HCT116 (cell line): ENCODE data around the gene FAM209B. TPM values are rescaled to one million over a fixed set of nuclear protein-coding genes. Genes with fewer than 3 reads are reported as not detected.

Source experiments
- ATAC-seq: fragments of 200-7000 bp; cut with Tn5 transposase; 2 replicates; pipeline ENCODE4 v1.9.1; 2020; ENCODE audit warnings: mild to moderate bottlenecking, moderate library complexity
- BruUV-seq: library from RNA; stranded (reverse); fragments of 400-500 nt; replicated peaks from 2 replicates; lab custom pipeline; 2021; lab: Mats Ljungman, UMichigan
- CTCF ChIA-PET: fragments of 300-600 bp; sonication (Branson Sonifier 250); formaldehyde crosslinking; loops from one replicate; lab custom pipeline; 2021; ENCODE audit warnings: antibody characterized with exemption; lab: Charles Lee
- POLR2A ChIA-PET: fragments of 300-600, 350-600 bp; sonication (Branson Sonifier 250); formaldehyde crosslinking; loops from one replicate; lab custom pipeline; 2021; ENCODE audit warnings: antibody characterized with exemption; lab: Charles Lee
- RAD21 ChIA-PET, 2 experiments: fragments of 300-600 bp; sonication (Branson Sonifier 250); formaldehyde crosslinking; loops; one replicate each; lab custom pipeline; 2023; ENCODE audit warnings: low total read pairs in 2 of 2; ENCODE audit not compliant: uncharacterized antibody in 2 of 2, unreplicated experiment in 2 of 2, low non-redundant PET in 1 of 2; lab: Charles Lee
- DNase-seq: peaks from one replicate; pipeline ENCODE4 v3.0.0-alpha.2; 2010; ENCODE audit warnings: low read depth, low spot score
- H2AFZ ChIP-seq: fragments of 200-600 bp; shearing (Covaris generic), sonication (generic); 2 replicates; pipeline ENCODE4 v1.6.1; 2017; ENCODE audit warnings: low read depth, mixed run types, mixed read lengths, antibody characterized with exemption, low read length; ENCODE audit not compliant: poor library complexity, severe bottlenecking
- H3K27ac ChIP-seq: 2 replicates; pipeline ENCODE4 v1.5.1; 2012; ENCODE audit warnings: low read depth, low read length
- H3K27me3 ChIP-seq: fragments of 200-600 bp; sonication (generic); 2 replicates; pipeline ENCODE4 v1.6.1; 2016; ENCODE audit warnings: mixed run types, low read length, mixed read lengths; ENCODE audit not compliant: insufficient read depth
- H3K36me3 ChIP-seq, 2 experiments: fragments of 200-500 bp in 1 of 2; fragments of 200-600 bp in 1 of 2; sonication (Bioruptor generic) in 1 of 2; sonication (generic) in 1 of 2; 2 replicates each; pipeline versions ENCODE4 v1.5.1 to v1.6.1; 2014 to 2016; ENCODE audit warnings: low read length in 2 of 2, inconsistent platforms in 1 of 2, mixed read lengths in 1 of 2, mixed run types in 1 of 2; ENCODE audit not compliant: insufficient read depth in 2 of 2, control insufficient read depth in 1 of 2
- H3K4me1 ChIP-seq, 2 experiments: fragments of 200-600 bp in 1 of 2; sonication (generic) in 1 of 2; 2 replicates each; pipeline versions ENCODE4 v1.5.1 to v1.6.1; 2012 to 2017; ENCODE audit warnings: low read length in 2 of 2, inconsistent platforms in 1 of 2, mild to moderate bottlenecking in 1 of 2, mixed read lengths in 1 of 2, mixed run types in 1 of 2, moderate library complexity in 1 of 2; ENCODE audit not compliant: insufficient read depth in 2 of 2, control insufficient read depth in 1 of 2
- H3K4me2 ChIP-seq: fragments of 200-600 bp; sonication (generic); 2 replicates; pipeline ENCODE4 v1.6.1; 2017; ENCODE audit warnings: mixed run types, low read length, mixed read lengths
- H3K4me3 ChIP-seq, 2 experiments: fragments of 200-600 bp in 1 of 2; sonication (generic) in 1 of 2; replicated peaks in 1 of 2; 2 replicates each; pipeline ENCODE4 v1.5.1; 2011 to 2016; ENCODE audit warnings: low read length in 2 of 2, control low read depth in 1 of 2, low read depth in 1 of 2, mild to moderate bottlenecking in 1 of 2, mixed read lengths in 1 of 2, mixed run types in 1 of 2
- H3K79me2 ChIP-seq: fragments of 200-600 bp; sonication (generic); 2 replicates; pipeline ENCODE4 v1.6.1; 2017; ENCODE audit warnings: mild to moderate bottlenecking, mixed run types, low read length, moderate library complexity, mixed read lengths; ENCODE audit not compliant: insufficient read depth
- H3K9ac ChIP-seq: fragments of 200-600 bp; sonication (generic); 2 replicates; pipeline ENCODE4 v1.6.1; 2016; ENCODE audit warnings: low read length, mixed read lengths
- H3K9me2 ChIP-seq: fragments of 200-600 bp; sonication (generic), shearing (Covaris generic); 2 replicates; pipeline ENCODE4 v1.6.1; 2017; ENCODE audit warnings: mixed run types, mild to moderate bottlenecking, moderate library complexity; ENCODE audit not compliant: insufficient read depth
- H3K9me3 ChIP-seq, 2 experiments: fragments of 200-500 bp in 1 of 2; fragments of 200-600 bp in 1 of 2; sonication (Bioruptor generic) in 1 of 2; sonication (generic) in 1 of 2; 2 replicates each; pipeline ENCODE4 v1.6.1; 2014 to 2017; ENCODE audit warnings: low read length in 2 of 2, mixed read lengths in 2 of 2, inconsistent platforms in 1 of 2, low read depth in 1 of 2, mild to moderate bottlenecking in 1 of 2, mixed run types in 1 of 2, moderate library complexity in 1 of 2; ENCODE audit not compliant: control insufficient read depth in 1 of 2, insufficient read depth in 1 of 2
- H4K20me1 ChIP-seq: fragments of 200-600 bp; sonication (generic), shearing (Covaris generic); 2 replicates; pipeline ENCODE4 v1.6.1; 2017; ENCODE audit warnings: mixed run types, mild to moderate bottlenecking, moderate library complexity; ENCODE audit not compliant: insufficient read depth
- EZH2phosphoT487 ChIP-seq: fragments of 200-600 bp; IDR thresholded peaks from 2 replicates; pipeline ENCODE4 v1.6.1; 2018; ENCODE audit warnings: antibody characterized with exemption, borderline replicate concordance
- FOSL1 ChIP-seq: IDR thresholded peaks from 2 replicates; pipeline ENCODE4 v1.6.1; 2012; ENCODE audit warnings: low read depth
- POLR2A ChIP-seq: IDR thresholded peaks from 2 replicates; pipeline ENCODE4 v1.7.0; 2011; ENCODE audit warnings: borderline replicate concordance; ENCODE audit not compliant: insufficient read depth, insufficient read length; ENCODE audit errors: extremely low read depth
- POLR2AphosphoS5 ChIP-seq: IDR thresholded peaks from 2 replicates; pipeline ENCODE4 v1.6.1; 2011; ENCODE audit warnings: mild to moderate bottlenecking, low read depth, low read length, moderate library complexity
- RAD21 ChIP-seq: IDR thresholded peaks from 2 replicates; pipeline ENCODE4 v1.6.1; 2012; ENCODE audit warnings: low read depth, mild to moderate bottlenecking
- SIN3A ChIP-seq: IDR thresholded peaks from 2 replicates; pipeline ENCODE4 v1.6.1; 2012; ENCODE audit warnings: low read depth
- ZFX ChIP-seq: fragments of 450-650 bp; IDR thresholded peaks from 2 replicates; pipeline ENCODE4 v1.6.1; 2017
- ZNF274 ChIP-seq: fragments of 200-500 bp; sonication (Bioruptor generic); IDR thresholded peaks from 2 replicates; pipeline ENCODE4 v1.6.1; 2014; ENCODE audit warnings: mild to moderate bottlenecking, low read depth, low read length, inconsistent platforms
- intact Hi-C: fragments of 100-400 bp; cut with micrococcal nuclease; formaldehyde crosslinking; loops from 2 replicates; pipeline ENCODE4 v1.10.0; 2022
- total RNA-seq: library from RNA; stranded (reverse); gene quantifications from one replicate; pipeline ENCODE4 v1.2.1, GENCODE V29; 2021; ENCODE audit not compliant: unreplicated experiment
- TF ChIP-seq, protein P1 (sequence below), 3 experiments: fragments of 200-600 bp in 1 of 3; sonication (generic) in 1 of 3; IDR thresholded peaks in 2 of 3; conservative IDR thresholded peaks in 1 of 3; 2 replicates each; pipeline ENCODE4 v1.5.1; 2012 to 2017; ENCODE audit warnings: low read depth in 2 of 3, low read length in 2 of 3, antibody characterized with exemption in 1 of 3, borderline replicate concordance in 1 of 3, control low read depth in 1 of 3, mild to moderate bottlenecking in 1 of 3, mixed read lengths in 1 of 3, mixed run types in 1 of 3, moderate library complexity in 1 of 3; ENCODE audit not compliant: insufficient read depth in 1 of 3

The FAM209B gene
- total RNA-seq, 1 experiment from 2014 or later, result not detected

DNA sequence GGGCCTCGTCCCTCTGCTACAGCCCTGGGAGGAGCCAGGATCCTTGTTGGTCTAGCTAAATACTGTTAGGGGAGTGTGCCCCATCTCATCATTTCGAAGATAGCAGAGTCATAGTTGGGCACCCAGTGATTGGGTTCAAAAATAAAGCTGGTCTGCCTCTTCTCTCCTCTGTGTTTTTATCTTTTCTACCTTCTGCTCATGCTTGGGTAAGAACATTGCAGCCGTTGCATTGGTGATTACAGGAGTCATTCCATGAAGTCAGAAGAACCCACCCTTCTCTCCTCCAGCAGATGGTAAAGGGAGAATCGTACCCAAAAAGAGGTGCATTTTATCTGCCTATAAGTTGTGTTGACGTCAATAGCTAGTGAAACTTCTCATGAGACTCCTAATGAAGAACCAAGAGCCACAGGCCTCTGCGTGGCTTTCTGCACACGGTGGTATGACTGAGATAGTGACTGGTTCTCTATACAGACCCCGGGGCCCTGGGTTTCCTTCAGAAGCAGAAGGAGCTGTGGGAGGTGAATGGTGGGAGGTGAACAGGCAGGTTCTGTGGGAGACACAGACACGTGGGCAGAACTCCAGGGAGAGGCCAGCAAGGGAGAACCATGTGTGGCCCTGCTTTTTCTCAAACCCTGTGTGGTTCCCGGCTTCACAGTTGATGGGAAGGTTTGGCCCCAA, 14.2 kb upstream of the FAM209B start:
- POLR2A ChIA-PET, result no interaction called here
- TF ChIP-seq EZH2phosphoT487, result no peak
- TF ChIP-seq, all 23 proteins: peak for 0
- intact Hi-C loops, result no loop called here
- DNase-seq, result no peak
- no peaks in the 10 kb centered on the region for H3K27me3 ChIP-seq
- H3K27ac ChIP-seq, result no peak overlapping the region
- ChIA-PET CTCF (no interaction called here), RAD21 (no interaction called here)
- no peak overlapping the region for H2AFZ ChIP-seq
- H3K4me3 ChIP-seq, result no peak overlapping the region
- H3K36me3 ChIP-seq, result peaks cover 20 to 21% of the 10 kb centered on the region in 2 experiments; a peak in 3 of 4 replicates
- H3K9ac ChIP-seq, result no peak overlapping the region
- H3K4me1 ChIP-seq, result no peaks in the 10 kb centered on the region
- H3K9me3 ChIP-seq, result peaks cover 0 to 7% of the 10 kb centered on the region in 2 experiments; a peak in 1 of 4 replicates
- no peak for ATAC-seq
- no peaks in the 10 kb centered on the region for H3K9me2 ChIP-seq
- H3K79me2 ChIP-seq, result no peaks in the 10 kb centered on the region
- no TSS peak for BruUV-seq
- H3K4me2 ChIP-seq, result no peak overlapping the region
- no peaks in the 10 kb centered on the region for H4K20me1 ChIP-seq

DNA sequence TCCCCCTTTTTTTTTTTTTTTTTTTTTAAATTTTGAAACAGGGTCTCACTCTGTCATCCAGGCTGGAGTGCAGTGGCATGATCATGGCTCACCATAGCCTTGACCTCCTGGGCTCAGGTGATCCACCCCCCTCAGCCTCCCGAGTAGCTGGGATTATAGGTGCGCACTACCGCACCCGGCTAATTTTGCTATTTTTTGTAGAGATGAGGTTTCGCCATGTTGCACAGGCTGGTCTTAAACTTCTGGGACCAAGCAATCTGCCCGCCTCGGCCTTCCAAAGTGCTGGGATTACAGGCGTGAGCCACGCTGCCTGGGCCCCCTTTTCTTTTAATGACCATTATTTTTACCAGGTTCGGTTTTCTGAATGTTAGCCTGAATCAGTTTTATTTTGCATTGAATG, 13.5 kb upstream of the FAM209B start:
- no peak overlapping the region for H3K9ac ChIP-seq
- ChIA-PET CTCF (no interaction called here), POLR2A (no interaction called here), RAD21 (no interaction called here)
- peaks cover 18 to 20% of the 10 kb centered on the region in 2 experiments; a peak in 3 of 4 replicates for H3K36me3 ChIP-seq
- H3K79me2 ChIP-seq, result no peaks in the 10 kb centered on the region
- no peaks in the 10 kb centered on the region for H3K9me2 ChIP-seq
- no peak overlapping the region for H3K4me3 ChIP-seq
- TF ChIP-seq FOSL1, result no peak
- TF ChIP-seq, protein P1, sequence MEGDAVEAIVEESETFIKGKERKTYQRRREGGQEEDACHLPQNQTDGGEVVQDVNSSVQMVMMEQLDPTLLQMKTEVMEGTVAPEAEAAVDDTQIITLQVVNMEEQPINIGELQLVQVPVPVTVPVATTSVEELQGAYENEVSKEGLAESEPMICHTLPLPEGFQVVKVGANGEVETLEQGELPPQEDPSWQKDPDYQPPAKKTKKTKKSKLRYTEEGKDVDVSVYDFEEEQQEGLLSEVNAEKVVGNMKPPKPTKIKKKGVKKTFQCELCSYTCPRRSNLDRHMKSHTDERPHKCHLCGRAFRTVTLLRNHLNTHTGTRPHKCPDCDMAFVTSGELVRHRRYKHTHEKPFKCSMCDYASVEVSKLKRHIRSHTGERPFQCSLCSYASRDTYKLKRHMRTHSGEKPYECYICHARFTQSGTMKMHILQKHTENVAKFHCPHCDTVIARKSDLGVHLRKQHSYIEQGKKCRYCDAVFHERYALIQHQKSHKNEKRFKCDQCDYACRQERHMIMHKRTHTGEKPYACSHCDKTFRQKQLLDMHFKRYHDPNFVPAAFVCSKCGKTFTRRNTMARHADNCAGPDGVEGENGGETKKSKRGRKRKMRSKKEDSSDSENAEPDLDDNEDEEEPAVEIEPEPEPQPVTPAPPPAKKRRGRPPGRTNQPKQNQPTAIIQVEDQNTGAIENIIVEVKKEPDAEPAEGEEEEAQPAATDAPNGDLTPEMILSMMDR (IDR thresholded peaks at IDR 0.05 in 2 of 3, conservative IDR thresholded peaks at IDR 0.05 in 1 of 3; ENCODE audit: borderline replicate concordance in 1 of 3, insufficient read depth in 1 of 3, low read depth in 2 of 3, low read length in 2 of 3), result no peak
- TF ChIP-seq POLR2AphosphoS5, result no peak
- TF ChIP-seq RAD21, result no peak
- no peak for TF ChIP-seq POLR2A
- TF ChIP-seq ZFX, result no peak
- no peak for TF ChIP-seq ZNF274
- no peak for TF ChIP-seq SIN3A
- H3K27ac ChIP-seq, result no peak overlapping the region
- H3K9me3 ChIP-seq, result peaks cover 0 to 7% of the 10 kb centered on the region in 2 experiments; a peak in 1 of 4 replicates
- H4K20me1 ChIP-seq, result no peaks in the 10 kb centered on the region
- H3K4me1 ChIP-seq, result no peaks in the 10 kb centered on the region
- intact Hi-C loops, result no loop called here
- DNase-seq (no peak), ATAC-seq (no peak)
- no peak overlapping the region for H2AFZ ChIP-seq
- no peaks in the 10 kb centered on the region for H3K27me3 ChIP-seq
- no TSS peak for BruUV-seq
- no peak overlapping the region for H3K4me2 ChIP-seq
